ENCODE measurements around the gene PRKCG.

The PRKCG gene

GRCh38 chr19:53898636-53899341 lies 16.8 kb downstream of the PRKCG start:
- DNase-seq (ENCODE audit: low spot score): no peak

GRCh38 chr19:53900191-53900860 lies 18.3 kb downstream of the PRKCG start:
- no peak for DNase-seq (ENCODE audit: low spot score)

GRCh38 chr19:53903055-53903680 lies 21.2 kb downstream of the PRKCG start:
- peak; percentile 48 for DNase-seq (ENCODE audit: low spot score)

GRCh38 chr19:53904909-53905308 lies 22.9 kb downstream of the PRKCG start:
- no peak for DNase-seq (ENCODE audit: low spot score)

- DNase-seq (ENCODE audit: low spot score): no peak
These were observed 23.8 kb downstream of the PRKCG start for GRCh38 chr19:53905787-53906186.

- DNase-seq (ENCODE audit: low spot score): peak; percentile 20
These were observed 24.5 kb downstream of the PRKCG start for GRCh38 chr19:53906211-53907192.

GRCh38 chr19:53907193-53907581 lies 25.2 kb downstream of the PRKCG start:
- DNase-seq (ENCODE audit: low spot score): no peak

GRCh38 chr19:53907690-53908089 lies 25.7 kb downstream of the PRKCG start:
- no peak for DNase-seq (ENCODE audit: low spot score)

GRCh38 chr19:53908106-53908934 lies 26.3 kb downstream of the PRKCG start:
- no peak for DNase-seq (ENCODE audit: low spot score)

- no peak for DNase-seq (ENCODE audit: low spot score)
These were observed 27.0 kb downstream of the PRKCG start, which contains the start of gene CACNG7 for GRCh38 chr19:53908935-53909415. TSS of gene CACNG7 (plus strand) at chr19:53909278. CDS start at chr19:53912832, 3,554 bp downstream.

GRCh38 chr19:53909471-53910169 lies 27.6 kb downstream of the PRKCG start:
- DNase-seq (ENCODE audit: low spot score): no peak

GRCh38 chr19:53910170-53910518 lies 28.1 kb downstream of the PRKCG start:
- DNase-seq (ENCODE audit: low spot score): no peak

- no peak for DNase-seq (ENCODE audit: low spot score)
These were observed 30.7 kb downstream of the PRKCG start for GRCh38 chr19:53912653-53913052.

- no peak for DNase-seq (ENCODE audit: low spot score)
These were observed 33.0 kb downstream of the PRKCG start for GRCh38 chr19:53915000-53915399.

GRCh38 chr19:53916004-53916403 lies 34.0 kb downstream of the PRKCG start:
- DNase-seq (ENCODE audit: low spot score): no peak

GRCh38 chr19:53917356-53917755 lies 35.4 kb downstream of the PRKCG start:
- no peak for DNase-seq (ENCODE audit: low spot score)

- DNase-seq (ENCODE audit: low spot score): peak; percentile 69
These were observed 45.7 kb downstream of the PRKCG start for GRCh38 chr19:53927739-53928138.

GRCh38 chr19:53936029-53936428 lies 54.0 kb downstream of the PRKCG start:
- DNase-seq (ENCODE audit: low spot score): no peak

- DNase-seq (ENCODE audit: low spot score): no peak
These were observed 60.2 kb downstream of the PRKCG start for GRCh38 chr19:53942001-53942786.

GRCh38 chr19:53944416-53944815 lies 62.4 kb downstream of the PRKCG start:
- no peak for DNase-seq (ENCODE audit: low spot score)
